Fibroblast of skin of right biceps (primary cell): Measurements from ENCODE around the gene NFASC.

Experiments used
- DNase-seq: peaks from one replicate; pipeline ENCODE4 v3.0.0-alpha.2; 2013

Gene NFASC

DNA sequence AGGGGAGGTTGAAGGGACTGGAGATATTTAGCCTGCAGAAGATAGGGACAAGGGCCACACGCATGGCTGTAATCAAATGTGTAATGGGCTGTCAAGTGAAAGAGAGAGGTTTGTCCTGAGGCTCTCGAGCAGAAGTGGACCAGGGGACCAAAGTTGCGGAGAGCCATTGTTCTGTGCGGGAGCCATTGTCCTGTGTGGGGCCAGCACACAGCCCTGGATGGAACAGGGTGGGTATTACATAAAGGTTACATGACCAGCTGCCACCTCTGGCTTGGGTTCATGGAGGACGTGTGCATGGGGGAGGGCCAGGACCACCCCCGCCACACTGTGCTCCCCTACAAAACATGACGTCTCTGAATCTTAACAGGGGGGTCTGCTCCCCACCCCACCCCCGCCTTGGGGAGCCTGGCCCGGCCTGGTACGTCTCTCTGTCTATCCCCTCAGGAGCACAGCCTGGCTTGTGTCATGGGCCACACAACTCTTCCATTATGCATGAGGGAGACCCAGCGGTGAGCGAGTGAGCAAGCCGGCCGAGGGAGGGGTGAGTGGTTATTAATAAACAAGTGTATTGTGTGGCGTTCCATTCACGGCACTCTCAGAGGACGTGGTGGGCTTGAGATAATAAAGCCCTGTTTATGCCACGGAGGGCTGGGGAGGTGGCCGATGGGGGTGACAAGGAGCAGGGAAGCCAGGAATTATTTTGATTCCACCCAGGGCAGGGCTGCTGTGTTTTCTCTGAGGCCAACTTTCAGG lies at the start of gene NFASC:
NFASC (plus strand) TSS at position 703 of the 753 bp plus-strand sequence. CDS start 73,454 bp downstream, outside the sequence.
- no peak for DNase-seq

DNA sequence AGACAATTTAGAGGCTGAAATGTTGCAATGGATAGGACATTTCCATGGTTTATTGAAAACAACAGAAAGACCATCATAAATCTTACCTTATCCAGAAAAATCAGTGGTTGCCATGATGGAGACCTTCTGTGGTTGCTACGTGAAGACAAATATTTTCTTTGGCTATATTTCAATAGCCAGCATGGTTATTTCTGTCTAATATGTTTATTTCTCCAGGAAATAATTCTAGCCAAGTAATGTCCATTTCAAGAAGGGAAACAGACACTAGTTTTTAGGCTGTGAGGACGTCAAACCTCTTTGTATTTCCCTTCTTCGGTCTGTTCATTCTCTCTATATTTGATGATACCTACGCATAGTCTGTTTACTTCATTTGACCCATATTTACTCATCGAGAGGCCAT lies 49.2 kb upstream of the NFASC start:
- no peak for DNase-seq

DNA sequence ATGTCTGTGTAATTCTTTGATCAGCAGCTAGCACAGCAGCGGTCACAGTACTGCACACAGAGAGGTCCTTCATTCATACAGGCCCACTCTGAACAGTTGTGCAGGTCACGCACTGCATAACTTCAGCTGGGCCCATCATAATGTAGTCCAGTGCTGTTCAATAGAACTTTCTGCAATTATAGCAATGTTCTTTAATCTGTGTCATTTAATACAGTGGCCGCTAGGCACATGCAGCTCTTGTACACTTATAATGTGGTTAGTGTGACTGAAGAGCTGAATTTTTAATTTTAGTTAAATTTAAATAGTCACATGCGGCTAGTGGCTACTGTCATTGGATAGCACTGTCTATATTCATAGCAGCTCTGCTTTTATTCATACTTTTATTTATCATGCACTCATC lies 48.7 kb upstream of the NFASC start:
- no peak for DNase-seq

DNA sequence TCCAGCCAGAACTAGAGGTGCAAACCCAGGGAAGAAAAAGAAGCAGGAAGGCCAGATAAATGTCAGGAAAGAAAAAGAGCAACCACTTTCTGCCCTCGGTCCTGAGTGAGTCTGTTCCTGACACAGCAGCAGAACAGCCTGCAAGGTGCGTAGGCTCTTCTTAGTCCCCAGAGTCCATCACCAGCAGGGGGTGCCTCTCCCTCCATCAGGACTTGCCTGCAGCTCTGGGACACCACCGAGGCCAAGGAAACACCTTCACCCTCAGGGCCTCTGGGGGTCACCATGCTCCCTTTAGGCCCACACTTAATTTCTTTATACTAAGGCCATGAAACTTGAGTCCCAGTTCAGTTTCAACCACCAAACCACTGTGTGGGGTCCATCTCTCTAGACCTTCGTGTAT lies 43.7 kb upstream of the NFASC start:
- DNase-seq = peak; percentile 15

DNA sequence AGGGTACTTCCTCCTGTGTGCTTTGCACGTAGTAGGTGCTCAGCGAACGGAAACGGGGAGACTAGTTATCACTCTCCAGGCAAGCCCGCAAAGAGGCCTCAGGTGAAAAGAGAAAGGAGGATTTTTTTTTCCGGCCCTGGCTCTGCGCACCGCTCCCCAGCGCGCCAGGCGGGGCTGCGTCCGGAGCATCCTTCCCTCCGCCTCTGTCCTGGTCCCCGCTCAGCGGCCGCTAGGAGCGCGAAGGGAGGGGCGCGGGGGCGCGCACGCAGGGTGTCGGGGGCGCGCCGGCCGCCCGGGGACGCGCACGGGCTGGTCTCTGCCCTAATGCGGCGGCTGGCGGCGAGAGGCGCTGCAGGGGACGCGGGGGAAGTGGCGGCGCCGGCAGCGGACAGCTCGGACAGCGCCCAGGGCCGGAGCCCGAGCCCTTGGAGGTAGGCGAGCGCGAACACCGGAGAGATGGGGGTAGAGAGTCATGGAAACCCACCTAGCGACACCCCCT lies 42.3 kb upstream of the NFASC start:
- peak; percentile 74 for DNase-seq

DNA sequence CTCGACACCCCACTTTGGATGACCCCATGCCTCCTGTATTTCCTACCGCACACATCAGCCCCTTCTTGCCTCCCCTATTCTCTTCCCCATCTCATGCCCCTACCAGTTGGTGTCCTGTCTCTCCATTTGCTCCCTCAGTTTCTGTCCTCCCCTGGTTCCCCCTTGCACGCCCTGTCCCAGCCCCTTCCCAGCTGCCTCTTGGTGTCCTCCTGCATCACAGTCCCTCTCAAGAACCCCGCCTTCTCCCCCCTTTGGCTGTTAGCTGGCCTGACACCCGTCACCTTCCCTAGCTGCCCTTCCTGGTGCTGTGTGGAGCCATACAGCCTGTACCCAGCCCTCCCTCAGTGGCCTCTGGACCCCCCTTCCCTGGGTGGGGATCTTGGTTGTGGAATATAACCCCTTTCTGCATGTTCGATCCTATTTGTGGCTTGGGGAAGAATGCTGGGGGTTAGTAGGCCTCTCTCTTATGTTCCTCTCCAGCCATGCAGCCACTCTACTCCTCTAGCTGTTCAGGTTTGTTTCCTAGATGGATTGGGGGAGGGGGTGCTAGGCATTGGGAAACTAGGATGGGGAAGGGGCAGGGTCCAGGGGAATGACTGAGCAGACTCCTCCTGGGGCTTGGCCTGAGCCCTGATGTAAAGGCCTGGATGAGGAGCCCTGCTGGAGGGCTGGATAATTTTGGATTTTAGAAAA lies 41.4 kb upstream of the NFASC start:
- no peak for DNase-seq

DNA sequence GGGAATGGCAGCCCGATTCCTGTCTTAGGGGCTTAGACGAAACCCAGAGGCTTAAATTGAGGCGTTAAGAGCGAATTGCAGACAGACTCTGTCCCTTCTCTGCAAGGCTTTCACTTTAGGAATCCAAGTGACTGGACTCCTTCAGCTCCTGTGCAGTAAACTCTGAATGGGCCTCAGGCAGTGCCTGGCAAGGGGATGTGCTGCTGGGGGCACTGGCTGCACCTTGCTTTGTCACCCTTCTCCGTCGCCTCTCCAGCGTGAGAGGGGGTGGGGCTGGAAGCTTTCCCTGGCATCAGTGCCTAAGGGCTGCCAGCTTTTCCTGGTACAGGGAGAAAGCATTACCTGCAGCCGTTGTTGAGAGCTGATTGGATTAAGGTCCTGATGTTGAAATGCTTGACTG lies 39.9 kb upstream of the NFASC start:
- no peak for DNase-seq

DNA sequence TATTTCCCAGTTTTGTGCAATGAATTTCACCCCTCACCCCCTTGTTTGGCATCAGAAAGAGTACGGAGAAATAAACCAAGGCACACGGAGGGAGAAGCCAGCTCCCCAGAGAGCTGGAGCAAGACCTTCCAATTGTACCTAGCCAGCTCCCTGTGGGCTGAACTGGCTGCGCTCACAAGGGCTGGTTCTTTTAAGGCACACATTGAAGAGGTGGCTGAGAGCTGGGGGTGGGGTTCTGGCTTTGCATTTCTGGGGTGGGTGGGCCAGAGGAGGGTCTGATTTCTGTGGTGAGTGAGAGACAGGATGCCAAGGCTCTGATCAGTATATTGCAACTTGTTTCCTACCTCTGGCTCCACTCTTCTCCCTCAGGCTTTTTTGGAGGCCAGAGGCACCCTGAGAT lies 39.5 kb upstream of the NFASC start:
- DNase-seq = no peak

DNA sequence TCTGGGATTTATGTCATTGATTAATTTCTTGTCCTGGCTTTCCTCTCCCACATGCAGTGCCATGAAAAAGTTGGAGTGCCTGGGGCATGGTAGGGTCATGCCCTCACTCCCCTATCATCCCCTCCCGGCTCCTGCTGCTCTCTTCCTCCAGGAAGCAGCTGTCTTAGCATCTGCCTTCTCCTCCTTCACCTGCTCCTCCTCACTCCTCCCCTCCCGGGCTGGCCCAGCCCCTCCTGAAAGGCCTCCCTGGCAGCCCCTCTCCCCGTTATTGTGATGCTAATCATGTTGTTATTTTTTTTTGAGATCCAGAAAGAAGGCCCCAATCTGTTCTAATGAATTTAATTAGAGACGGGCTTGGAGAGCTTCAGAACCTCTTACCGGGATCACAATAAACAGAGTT lies 36.3 kb upstream of the NFASC start:
- DNase-seq = no peak

DNA sequence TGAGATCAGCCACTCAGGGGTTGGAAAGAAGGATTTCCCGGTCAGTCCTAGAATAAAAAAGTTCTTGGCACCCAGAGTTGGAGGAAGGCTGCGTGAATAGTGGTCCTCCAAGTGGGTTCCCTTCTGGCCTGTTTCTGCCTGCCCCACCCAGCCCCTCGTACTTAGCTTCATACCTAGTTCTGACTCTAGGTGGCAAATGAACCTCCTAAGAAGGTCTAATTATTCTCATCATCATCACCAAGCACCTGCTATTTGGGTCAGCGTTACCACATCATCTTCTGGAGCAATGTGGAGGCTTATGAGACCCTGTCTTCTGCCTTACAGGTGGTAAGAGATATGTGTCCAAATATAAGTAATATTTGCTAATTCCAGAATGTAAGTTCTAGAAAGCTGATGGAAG lies 35.9 kb upstream of the NFASC start:
- DNase-seq = no peak

DNA sequence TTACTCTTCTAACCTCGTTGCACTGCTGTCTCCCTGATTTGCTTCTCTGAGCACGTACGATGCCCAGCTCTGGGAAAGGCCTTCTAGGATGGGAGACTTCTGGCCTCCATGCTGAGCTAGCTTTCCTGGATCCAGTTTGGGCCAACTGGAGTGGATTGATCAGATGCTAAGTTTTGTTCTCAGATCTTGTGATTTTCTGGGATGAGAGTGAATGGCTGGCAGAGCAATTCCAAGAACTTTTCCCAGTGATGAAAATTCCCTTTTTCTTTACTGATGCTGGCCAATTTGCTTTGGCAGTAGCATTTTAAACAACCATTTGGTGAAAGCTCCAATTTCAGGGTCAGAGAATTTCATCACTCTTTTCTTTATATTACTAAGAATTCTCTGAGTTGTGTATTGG lies 34.9 kb upstream of the NFASC start:
- no peak for DNase-seq

DNA sequence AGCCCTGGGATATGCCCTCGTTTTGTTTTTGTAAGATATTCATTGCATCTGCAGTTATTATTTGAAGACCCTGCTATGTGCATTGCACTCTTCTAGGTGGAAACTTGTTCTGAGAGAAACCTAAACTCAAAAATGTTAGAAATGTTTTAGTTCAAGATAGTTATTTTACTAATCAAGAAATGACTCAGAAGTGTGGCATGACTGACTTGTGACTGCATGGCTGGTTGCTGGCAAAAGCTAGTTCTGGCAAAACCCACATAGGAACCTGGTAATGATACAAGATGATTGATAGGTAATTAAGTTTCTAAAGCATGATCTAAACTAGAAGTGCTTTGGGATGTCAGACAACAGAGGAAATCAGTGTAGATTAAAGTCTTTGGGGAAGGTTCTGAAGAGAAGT lies 33.8 kb upstream of the NFASC start:
- DNase-seq = peak; percentile 23

DNA sequence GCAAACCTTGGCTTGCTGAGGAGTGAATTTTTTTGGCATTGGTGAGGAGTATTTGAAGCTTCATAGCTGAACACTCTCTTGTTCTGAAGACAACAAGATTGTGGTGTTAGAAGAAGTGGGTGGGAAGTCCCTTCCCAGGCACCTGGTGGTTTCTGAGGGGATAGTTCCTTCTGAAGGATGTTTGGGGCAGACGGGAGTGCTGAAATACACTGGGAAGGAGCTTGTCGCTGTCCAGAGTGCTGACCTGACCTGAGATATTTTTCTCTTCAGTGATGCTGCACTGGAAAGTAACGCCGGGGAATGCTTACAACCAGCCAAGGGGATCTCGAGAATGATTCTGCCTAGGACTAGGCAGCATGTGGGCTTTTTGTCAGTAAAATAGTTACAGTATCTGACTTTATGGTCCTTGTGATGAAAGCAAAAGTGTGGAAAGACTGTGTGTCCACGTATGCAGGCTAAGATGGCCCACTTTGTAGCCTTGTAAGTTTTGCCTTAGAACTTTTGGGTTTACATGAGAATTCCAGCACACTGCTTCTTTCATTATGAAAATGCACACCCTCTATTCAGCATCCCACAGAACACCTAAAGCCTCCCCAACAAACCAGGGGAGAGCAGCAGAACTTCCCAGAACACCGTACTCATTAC lies 33.1 kb upstream of the NFASC start:
- peak; percentile 60 for DNase-seq

DNA sequence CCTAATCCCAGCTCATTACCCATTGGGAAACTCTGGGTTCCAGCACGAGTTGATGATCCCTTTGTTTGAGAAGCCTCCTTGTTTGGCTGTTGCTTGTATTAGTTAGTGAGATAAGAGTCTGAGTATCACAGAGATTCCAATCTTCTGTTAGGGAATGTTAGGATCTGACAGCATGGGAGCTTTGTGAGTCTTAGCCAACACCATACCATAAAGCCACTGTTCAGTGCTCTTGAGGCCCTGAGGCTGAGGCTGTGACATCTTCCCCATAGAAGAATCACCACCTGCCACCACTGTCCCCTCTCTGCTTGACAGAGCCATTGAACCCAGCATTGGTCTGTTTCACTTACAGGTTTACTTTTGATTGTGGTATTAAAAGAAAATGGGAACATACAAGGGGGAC lies 29.3 kb upstream of the NFASC start:
- no peak for DNase-seq

DNA sequence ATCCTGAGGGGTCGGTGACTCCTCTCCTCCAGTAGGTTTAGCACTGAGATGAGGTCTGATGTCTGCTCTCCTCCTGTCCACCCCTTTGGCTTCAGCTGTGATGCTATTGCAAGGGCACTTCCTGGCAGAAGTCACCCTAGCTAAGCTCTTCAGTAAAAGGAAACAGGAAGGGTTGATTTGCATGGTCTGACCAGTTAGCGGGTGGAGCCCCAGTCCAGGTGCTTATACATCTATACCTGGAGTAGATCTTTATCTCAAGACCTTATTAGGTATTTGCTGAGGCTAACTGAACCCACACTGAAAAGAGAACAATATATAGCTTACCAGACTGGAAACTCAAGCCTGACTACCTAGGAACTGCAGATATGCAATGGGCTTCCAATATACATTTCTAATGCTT lies 28.9 kb upstream of the NFASC start:
- no peak for DNase-seq

DNA sequence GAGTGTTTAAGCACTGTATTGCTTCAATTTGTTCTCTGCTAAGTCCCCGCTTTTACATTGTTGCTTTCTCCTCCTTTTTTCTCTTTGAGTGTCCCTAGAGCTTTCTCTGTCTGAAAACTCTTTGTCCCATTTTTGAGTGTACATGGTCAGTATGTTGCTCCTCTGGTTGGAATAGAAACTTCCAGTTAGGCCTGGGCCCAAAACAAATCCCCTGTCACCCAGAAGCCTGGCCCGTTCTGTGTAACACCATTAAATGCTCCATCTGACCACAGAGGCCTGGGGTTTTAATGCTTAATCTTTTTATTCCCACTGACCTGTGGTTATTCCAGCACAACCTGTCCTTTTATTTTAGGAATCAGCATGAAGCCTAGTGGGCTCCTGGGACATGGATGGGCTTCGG lies 28.3 kb upstream of the NFASC start:
- DNase-seq = no peak

DNA sequence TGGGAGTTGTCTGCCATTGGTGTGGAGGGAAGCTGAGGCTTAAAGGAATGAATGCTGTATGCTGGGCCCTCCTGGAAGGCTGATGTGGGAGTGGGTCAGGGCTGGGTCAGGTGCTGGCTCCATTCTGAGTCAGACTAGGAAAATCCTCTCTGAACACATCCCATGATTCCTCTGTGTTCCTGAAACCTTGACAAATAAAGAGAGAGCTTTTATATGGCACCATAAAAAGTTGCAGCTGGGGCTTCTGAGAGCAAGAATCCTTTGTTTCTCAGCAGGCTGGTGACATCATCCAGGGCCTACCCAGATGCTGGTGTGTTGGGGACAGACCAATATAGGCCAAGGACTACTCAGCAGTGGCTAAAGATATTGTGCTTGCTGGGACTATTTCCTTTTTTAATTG lies 27.8 kb upstream of the NFASC start:
- DNase-seq = no peak

DNA sequence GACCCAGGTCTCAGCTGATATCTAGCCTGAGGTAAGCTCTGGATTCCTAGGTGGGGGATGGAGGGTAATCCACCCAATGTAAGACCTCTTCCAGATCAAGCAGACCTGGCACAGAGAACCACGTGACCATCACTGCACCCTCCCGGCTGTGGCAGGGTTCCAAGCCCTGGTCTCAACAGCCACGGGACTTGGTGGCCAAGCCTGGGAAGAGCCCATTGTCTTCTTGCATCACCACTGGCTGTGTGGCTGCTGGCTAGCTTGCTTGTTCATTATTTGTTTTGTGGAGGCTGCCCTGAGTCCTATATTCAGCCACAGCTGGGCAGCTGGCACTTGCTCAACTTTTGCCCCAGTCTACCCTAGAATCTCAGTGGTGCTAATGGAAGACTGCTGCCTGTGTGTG lies 24.1 kb upstream of the NFASC start:
- no peak for DNase-seq

DNA sequence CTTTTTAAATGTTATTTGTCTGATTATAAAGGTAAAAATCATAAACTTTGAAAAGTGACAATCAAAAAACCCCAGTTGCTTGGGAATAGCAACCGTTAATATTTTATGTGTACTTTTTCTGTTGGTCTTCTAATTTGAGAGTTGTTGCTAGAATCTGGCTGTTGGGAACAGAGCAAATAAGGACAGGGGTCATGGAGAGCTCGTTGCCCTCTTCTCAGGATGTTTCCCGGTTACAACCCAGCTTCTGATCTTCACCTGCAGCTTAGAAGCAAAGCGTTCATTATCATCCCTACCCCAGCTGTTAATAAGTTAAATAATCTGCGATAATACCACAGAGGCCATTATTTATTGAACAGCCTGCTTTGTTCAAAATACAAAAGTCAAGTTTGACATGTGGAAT lies 22.1 kb upstream of the NFASC start:
- no peak for DNase-seq

DNA sequence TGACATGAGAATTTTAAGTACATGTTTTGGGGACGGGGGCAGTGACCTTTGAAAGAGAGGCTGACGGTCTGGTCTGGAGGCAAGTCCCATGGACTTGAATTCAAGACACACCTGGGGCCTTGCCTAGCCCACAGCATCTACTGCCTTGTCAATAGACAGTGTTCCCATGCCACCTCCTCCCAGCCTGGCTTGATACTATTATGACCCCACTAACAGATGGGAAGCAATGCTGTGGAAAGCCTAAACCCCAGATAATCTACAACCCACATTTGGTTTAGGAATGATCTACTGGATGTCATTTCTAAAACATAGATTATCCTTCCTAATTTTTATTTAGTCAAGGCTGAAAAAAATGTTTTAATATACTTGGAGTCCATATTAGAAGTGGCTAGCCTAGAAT lies 17.8 kb upstream of the NFASC start:
- DNase-seq = no peak

DNA sequence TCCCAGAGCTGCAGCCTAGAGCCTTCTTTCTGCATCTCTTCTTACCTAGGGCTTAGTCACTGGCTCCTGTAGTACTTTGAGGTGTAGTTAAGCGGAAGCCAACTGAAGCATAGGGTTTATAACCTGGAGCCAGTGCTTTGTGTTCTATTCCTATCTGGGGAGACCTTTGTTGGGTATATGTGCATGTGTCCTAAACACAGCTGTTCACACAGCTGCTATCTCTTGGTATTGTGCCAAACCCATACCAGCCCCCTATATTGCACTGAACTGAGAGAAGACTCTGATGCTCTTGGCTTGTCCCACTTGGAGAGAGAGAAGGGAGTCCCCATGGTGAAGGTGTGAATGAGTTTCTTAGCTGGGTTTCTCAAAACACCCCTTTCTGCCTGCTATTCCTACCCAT lies 17.2 kb upstream of the NFASC start:
- no peak for DNase-seq

DNA sequence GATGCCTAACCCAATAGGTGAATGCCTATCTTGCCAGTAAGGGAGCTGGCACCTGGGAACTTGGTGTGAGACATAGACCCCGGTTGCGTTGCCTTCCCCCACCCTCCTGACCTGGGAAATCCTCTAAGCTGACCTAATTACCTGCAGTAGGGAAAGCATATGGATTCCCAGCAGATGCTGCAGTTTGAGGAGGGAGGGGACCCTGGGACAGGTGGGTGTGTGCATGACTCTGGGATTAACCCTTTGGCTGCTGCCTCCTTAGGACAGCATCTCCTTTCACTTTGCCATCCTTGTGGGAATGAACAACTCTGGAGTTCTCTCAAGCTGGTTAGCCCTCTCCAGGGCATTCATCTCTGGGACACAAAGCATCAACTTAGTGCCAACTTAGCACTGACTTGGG lies 16.4 kb upstream of the NFASC start:
- DNase-seq = no peak

DNA sequence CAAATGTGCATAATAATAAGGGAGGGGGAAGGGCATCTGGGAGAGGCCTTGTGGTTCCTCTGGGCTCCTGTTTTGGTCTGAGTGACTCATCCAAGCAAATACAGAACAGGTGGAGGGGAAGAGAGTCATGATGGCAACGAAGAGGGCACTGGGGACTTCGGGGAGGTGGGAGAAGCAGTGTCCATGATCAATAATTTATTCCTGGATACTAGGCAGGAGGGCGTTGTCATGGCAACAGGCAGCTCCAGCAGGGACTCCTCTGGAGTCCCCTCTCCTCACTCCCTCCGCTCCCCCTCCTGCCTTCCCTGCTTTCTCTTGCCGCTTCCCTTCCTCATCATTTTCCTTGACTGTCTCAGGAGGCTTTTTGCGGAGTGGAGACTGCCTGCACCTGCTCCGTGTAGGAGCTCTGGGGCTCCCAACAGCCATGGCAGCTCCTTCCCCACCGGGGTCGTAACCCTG lies 12.3 kb upstream of the NFASC start:
- DNase-seq = peak; percentile 5

DNA sequence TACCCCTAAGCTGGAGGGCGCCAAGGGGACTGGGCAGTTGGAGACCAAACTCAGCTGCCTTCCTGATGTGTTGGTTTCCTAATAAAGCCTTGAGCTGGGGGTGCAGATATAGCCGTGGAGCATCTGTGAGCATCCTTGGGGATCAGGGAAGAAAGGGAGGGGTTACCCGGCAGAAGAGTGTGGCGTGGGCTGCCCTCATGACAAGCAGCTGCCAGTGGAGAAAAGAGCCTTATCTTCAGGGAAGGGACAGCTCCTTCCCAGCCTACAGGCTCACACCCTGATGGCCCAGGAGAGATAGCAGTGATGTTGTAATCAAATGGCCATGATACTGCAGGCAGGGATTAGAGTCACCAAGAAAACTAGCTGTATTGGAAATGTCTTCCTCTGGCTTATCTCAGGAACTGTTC lies 10.8 kb upstream of the NFASC start:
- DNase-seq = no peak
